Inferior parietal cortex (tissue), 1 donor: ENCODE measurements around the gene CLMP.
"Not testable (repeated sequence)": the region's sequence is repeated elsewhere in the genome, so short reads cannot be mapped to it uniquely, and the experiment has no call there.

Experiments used
- DNase-seq: peaks from one replicate; pipeline ENCODE4 v3.0.0-alpha.2; 2016; ENCODE audit errors: extremely low spot score

CLMP gene

DNA sequence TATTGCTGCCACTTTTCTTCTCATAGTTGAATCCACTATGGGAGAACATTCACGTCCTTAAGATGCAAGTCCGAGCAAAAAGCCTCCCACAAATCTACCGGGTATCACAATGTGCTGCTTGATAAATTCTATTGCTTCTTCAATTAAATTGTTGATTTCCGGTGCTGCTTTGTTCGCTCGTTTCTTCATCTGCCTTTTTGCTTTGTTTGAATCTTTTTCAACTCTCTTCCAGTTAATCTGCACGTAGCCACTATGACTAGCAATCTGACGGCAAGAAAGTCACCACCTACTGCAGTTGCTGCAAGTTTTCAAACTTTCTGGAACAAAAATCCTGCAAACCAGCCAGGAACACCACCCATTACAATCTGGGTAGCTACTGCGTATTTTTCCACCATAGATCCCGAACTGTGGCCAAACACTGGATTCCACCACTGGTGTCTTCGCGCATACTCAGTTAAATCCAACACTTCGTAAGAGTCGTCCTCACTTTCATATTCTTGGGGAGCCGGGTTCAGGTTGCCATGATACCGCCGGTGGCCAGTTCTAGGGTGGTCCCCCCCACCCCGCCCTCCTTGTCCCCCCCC lies 59.1 kb downstream of the CLMP start:
- DNase-seq = no peak

DNA sequence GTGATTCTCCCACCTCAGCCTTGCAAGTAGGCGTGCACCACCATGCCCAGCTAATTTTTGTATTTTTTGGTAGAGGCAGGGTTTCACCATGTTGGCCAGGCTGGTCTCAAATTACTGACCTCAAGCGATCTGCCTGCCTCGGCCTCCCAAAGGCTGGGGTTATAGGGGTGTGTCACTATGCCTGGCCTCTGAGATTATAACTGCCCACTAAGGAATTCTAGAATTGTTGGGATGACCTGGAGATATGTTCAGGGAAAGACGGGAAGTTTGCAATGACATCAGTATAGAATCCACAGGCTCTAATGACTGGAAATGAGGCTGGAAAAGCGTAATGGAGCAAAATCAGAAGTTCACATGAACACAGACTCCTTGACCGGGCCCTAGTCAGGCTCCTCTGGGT lies 62.2 kb downstream of the CLMP start:
- no peak for DNase-seq

DNA sequence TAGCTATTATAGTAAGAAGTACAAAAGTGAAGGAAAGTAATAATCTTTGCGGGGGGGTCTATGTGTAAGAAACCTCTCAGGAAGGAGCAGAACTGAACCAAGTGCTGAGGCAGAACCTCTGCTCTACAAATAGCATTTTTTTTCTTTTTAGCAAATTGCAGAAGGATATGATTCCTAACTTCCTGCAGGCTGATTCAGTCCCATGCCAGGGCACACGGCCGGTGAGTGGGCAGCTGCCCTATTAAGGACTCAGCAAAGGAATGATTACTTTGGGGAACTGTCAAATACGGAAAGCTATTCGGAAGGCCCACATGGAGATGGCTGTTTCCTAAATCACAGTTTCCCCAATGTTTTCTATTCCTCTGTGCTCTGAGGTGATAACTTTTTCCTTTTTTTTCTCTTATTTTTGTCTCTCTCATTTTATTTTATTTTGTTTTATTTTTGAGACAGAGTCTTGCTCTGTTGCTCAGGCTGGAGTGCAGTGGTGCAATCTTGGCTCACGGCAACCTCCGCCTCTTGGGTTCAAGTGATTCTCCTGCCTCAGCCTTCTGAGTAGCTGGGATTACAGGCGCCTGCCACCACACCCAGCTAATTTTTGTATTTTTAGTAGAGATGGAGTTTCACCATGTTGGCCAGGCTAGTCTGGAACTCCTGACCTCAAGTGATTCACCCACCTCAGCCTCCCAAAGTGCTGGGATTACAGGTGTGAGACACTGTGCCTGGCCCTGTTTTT lies 62.8 kb downstream of the CLMP start:
- DNase-seq = not testable (repeated sequence)

DNA sequence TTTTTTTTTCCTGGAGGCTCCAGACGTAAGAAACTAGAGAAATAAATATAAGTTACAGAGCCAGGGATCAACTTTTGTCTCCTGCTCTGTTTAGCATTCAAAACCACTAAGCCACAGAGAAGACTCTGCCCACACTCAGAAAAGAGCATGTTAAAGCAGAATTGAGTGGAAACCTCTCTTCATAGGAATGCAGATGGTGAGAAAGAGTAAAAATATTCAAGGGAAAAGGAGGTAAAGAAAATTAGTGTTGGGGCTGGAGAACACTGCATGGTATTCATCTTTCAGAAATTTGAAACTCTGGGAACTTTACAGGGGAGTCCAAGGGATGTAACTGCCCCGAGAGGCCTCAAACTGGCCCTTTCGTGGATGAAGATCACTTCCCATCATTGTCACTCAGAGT lies 65.1 kb downstream of the CLMP start:
- no peak for DNase-seq

DNA sequence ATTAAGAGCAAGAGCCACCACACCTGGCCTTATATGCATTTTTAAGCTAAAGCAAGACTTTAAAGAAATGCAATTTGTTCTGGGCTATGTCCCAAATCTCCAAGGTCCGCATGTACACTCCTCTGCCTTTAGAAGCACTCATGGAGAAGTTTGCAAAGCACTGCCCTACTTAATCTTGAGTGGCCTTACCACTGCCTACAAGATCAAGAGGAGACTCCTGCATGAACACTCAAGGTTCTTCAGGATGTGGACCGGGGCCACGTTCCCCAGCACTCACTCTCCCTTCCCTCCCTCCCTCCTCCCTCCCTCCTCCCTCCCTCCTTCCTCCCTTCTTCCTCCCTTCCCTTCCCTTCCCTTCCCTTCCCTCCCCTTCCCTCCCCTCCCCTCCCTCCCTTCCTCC lies 69.9 kb downstream of the CLMP start:
- no peak for DNase-seq

DNA sequence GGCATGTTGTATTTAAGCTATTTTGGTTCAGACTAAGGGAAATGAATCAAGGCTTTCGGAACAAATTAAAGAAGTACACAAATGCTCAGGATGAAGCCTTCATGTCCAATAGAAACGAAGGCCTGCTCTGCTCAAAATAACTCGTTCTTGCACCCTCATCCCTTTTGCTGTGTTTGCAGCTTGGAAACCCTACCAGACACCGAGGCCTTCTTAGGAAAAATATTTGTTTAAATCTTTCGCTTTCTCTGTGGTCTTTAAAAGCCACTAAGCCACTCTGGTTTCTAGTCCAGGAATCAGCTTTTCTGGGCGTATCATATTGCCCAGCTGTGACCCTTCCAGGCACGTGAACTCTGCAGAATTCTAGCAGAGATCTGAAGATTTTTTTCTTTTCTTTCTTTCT lies 72.2 kb downstream of the CLMP start:
- no peak for DNase-seq

DNA sequence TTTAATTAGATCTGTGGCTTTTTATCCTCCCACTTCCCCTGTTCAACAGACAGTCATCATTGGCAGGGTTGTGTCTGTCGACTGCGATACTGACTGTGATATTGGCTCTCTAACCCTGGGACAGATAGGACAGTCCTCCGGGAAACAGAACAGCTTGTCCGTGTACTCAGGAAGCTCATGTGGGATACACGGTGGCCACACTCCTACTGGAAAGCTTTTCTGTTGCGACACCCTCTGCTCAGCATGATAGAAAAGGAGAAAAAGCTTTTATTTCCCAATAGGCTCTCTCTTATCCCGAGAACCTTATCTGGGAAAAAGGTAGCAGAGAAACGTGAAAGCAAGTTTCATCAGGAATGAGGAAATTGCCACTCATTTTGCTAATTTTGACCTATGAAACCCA lies 72.7 kb downstream of the CLMP start:
- DNase-seq = peak; percentile 19

DNA sequence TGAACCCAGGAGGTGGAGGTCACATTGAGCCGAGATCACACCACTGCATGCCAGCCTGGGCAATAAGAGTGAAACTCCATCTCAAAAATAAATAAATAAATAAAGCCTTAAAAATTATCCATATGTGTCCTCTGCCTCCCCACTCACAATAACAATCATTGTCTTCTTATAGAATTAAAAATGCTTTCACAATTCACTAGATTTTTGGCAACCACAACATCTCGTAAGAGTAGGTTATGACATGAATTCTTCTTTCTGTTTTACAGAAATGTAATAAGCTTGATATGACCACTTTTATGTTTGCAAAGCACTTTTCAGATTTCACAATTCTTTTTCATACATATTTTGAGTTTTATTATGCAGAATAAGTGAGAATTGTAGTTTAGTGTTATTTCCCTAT lies 78.6 kb downstream of the CLMP start:
- DNase-seq = no peak

DNA sequence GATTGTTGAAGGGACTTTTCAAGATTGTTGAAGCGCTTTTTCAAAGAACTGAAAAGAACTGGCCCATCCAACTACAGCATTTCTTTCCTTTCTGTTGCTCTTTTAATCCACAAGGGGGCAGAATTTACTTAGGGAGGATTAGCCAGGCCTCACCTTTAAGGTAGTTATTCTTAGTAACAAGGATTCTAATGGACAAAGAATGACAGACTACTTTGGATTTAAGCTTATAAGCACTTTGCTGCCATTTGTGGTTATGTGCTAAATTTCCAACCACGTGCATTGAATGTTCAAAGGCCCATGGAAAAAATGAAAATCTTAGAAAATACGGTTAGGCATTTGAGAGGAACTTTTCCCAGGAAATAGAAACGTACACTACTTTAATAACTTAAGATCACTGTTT lies 83.6 kb downstream of the CLMP start:
- DNase-seq = peak; percentile 75

DNA sequence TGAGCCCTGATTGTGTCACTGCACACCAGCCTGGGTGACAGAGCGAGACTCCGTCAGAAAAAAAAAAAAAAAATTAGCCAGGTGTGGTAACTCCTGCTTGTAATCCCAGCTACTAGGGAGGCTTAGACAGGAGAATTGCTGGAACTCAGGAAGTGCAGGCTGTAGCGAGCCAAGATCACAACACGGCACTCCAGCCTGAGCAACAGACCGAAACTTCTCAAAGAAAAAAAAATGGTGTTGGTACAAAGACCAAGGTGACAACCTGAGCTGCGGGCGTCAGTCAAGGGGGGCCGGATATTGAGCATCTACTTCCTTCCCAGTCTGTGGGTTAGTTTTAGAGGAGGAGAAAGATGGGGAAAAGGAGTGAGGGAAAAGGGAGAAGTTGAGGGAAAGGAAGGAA lies 84.7 kb downstream of the CLMP start:
- DNase-seq = no peak

DNA sequence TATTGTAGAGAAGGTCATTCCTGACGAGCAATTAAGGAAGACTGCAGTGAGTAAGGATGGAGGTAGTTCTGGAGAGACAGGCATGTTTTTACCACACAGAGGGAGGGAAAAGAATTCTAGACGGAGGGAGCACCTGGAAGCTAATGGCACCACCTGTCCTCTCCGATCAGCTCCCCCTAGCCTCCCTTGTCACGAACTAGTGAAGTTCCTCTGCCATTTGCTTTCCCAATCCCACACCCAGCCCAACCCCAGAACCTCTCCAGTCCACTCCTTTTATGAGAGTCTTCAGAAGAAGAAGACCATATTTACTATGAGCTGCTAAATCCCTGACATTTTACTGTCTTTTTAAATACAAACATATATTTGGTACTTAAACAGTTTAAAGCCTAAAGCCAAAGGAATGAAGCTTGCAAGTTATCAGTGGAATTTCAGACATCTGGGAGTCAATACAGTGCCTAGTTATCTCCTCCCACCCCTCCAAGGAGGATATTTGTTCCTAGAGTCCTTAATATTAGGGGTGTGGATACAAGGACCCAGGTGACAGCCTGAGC lies 87.0 kb downstream of the CLMP start:
- DNase-seq = no peak

DNA sequence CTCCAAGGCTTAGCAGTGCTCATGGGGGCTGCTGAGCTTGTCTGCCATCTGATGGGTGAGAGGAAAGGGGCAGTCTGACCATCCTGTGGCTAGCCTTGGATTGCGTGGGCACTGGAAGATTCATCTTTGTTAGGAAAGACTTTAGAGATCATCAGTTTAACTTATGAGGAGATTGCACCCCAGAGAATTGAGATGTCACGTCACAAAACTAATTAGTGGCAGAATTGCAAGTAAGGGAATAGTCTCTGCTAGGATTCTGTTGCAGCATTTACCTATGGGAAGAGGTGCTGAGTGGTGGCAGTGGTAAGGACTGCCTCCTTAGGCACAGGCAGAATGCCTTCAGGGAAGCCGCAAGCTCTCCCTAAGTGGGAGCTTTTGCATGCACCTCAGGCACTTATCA lies 90.4 kb downstream of the CLMP start:
- no peak for DNase-seq

DNA sequence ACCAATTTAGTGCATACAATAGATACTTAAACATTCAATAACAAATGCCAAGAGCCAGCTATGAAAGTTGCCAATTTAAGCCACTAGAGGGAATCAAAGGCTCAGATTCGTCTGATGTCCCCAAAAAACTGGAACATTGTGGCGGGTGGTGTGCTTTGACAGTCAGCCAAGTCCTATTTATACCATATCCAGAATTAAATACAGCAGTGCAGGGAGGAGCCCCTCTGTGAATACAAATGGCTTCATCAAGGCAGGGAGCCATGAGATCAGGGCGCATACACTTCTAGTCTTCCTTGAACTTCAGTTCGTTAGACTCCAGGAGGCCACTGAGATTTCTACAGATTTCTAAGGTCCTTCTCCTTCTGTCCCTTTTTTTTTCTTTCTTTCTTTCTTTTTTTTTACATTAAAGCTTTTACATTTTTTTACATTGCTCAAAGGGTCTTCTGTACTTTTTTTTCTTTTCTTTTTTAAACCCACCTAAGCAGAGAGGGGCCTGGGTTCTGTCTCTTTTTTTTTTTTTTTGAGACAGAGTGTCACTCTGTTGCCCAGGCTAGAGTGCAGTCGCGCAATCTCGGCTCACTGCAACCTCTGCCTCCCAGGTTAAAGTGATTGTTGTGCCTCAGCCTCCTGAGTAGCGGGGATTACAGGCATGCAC lies 91.6 kb downstream of the CLMP start:
- DNase-seq = peak; percentile 87

DNA sequence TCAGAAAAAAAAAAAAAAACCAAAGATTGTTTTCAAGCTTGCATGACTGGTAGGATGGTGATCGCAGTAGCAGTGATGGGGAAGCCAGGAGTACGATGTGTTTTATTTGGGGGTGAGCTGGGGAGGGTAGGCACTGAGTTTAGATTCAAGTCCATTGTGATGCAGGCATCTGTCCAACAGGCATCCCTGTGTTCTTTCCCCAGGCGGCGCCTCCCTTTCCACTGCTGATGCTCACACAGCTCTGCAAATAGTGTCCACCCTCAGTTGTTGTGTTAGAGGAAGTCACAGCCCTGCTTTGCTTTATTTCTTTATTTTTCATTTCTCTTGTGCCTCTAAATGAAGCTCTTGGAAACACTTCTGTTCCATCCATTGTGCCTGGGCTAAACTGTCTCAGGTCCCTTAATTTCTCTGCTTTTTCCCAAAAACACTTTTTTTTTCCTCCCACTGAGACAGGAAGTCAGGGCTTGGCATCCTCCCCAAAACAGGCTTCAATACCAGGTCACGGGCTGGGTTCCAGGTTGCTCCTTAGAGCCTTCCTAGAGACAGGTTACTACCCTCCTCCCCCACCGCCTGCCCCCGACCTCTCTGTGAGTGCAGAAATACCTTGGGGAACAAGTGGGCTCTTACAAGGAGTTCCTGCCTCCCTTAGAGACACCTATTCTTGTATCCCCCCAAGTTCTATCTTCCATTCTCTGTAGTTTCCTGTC lies 94.5 kb downstream of the CLMP start:
- no peak for DNase-seq

DNA sequence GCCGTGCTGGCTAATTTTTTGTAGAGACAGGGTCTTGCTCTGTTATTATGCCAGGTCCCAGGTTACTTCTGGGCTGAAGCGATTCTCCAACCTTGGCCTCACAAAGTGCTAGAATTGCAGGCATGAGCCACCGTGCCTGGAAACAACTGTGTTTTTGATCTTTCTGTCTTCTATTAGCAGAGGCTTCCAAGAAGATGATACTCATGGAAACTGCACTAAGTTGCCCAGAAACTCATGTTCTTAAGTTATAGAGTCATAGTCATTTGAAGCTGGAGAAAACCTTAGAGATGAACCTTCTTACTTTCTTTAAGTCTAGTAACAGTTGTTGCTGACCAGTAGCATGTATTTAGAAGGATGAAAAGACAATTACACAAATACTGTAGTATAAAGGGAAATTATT lies 96.1 kb downstream of the CLMP start:
- no peak for DNase-seq

DNA sequence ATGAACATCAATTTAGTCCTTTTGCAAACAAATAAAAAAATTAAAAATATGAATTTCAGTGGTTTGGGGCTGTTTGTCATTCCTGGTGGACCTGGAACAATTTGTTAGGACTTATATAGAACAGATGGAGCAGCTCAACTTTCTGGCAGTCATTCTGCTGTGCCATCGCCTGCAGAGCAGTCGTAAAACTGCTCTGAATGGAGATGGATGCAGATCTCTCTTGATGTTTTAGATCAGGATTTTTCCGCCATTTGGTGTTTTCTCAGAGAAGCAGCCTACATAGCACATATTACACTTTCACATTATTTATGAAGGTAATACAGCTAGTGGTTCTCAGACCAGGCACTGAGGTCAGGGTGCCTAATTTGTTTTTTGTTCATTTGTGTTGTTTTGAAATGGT lies 101.3 kb downstream of the CLMP start:
- no peak for DNase-seq

DNA sequence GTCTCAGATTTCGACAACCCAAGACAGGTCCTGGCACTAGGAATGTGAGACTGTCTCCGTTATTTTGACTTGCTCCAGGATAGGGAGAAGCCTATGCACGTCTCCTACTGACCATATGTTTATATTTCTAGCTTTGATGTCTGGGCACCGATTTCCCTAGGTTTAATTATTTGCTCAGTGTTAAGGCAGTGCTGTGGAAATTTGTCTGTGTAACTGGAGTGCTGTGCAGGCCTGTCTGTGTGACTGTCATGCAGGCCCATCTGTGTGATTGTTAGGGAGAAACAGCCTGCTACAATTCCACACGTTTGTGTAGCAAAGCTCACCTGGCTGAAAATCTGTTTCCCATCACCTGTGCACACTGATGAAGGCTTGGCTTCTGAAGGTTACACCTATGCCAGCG lies 103.5 kb downstream of the CLMP start:
- DNase-seq = no peak

DNA sequence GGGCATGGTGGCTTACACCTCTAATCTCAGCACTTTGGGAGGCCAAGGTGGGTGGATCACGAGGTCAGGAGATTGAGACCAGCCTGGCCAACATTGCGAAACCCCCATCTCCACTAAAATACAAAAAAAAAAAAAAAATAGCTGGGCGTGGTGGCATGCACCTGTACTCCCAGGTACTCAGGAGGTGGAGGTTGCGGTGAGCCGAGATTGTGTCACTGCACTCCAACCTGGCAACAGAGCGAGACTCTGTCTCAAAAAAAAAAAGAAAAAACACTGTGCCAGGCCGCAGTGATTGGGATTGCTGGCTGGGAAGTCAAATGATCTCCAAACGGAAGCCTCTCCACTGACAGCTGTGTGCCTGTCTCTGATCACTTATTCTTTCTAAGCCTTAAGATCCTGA lies 104.9 kb downstream of the CLMP start:
- DNase-seq = not testable (repeated sequence)

DNA sequence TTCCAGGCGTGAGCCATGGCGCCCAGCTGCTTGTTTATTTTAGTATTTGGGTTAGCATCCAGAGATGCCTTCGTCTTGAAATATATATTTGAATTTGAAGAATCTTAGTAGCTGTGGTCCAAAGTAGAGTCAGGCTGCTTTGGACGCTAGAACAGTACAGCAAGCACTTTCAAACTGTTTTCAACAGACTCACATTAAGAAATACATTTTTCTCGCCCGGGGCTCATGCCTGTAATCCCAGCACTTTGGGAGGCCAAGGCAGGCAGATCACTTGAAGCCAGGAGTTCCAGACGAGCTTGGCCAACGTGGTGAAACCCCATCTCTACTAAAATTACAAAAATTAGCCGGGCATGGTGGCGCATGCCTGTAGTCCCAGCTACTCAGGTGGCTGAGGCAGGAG lies 106.2 kb downstream of the CLMP start:
- not testable (repeated sequence) for DNase-seq

DNA sequence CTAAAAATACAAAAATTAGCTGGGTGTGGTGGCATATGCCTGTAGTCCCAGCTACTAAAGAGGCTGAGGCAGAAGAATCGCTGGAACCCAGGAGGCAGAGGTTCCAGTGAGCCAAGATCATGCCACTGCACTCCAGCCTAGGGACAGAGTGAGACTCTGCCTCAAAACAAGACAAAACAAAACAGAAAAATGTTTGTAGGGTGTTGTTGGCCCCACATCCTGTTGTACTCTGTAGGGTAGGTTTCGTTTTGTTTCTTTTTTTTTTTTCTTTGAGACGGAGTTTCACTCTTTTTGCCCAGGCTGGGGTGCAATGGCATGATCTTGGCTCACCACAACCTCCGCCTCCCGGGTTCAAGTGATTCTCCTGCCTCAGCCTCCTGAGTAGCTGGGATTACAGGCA lies 107.4 kb downstream of the CLMP start:
- not testable (repeated sequence) for DNase-seq

DNA sequence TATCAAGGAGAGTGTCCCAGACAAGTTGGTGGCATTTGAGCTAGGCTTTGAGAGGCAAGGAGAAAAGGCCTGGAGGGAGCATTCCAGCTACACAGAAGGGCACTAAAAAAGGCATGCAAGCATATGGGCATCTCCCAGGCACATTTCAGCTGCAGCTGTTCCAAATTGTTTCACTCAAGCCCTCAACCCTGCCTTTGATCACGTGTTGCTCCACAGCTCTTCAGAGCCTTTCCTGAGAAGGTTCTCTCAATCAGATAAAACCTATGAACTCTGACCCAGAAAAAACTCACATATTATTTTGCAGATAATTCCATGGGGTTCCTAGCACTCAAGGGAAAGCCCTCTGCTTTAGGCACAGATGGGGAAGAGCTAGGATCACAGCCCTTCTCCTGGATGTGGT lies 108.7 kb downstream of the CLMP start:
- DNase-seq = no peak

DNA sequence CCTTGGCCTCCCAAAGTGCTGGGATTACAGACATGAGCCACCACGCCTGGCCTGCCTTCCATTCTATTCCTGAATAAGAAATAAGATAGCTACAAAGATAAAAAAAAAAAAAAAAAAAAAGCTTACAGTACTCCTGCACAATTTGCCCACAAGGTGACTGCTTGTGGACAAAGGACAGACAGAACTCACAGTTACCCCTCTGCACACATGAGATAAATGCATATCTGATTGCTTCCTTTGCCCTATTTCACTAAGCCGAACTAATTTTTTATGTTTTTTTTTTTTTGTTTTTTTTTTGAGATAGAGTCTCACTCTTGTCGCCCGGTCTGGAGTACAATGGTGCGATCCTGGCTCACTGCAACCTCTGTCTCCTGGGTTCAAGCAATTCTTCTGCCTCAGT lies 109.6 kb downstream of the CLMP start:
- no peak for DNase-seq
